NCI-H2196 treated with DMSO at 0.1 percent for 48 hours (cell line): ENCODE results near the gene C11orf91.
"Not testable (repeated sequence)": the region's sequence is repeated elsewhere in the genome, so short reads cannot be mapped to it uniquely, and the experiment has no call there.

Source experiments
- DNase-seq: peaks from one replicate; lab custom pipeline; 2025; ENCODE audit not compliant: unreplicated experiment; lab: John Stamatoyannopoulos, UW

The C11orf91 gene

GRCh38 chr11:33670250-33671011 is 30.2 kb downstream of the C11orf91 start:
- DNase-seq = no peak

GRCh38 chr11:33669598-33670249 is 30.9 kb downstream of the C11orf91 start:
- DNase-seq = no peak

- no peak for DNase-seq
Measured at GRCh38 chr11:33668951-33669596, 31.6 kb downstream of the C11orf91 start.

DNA sequence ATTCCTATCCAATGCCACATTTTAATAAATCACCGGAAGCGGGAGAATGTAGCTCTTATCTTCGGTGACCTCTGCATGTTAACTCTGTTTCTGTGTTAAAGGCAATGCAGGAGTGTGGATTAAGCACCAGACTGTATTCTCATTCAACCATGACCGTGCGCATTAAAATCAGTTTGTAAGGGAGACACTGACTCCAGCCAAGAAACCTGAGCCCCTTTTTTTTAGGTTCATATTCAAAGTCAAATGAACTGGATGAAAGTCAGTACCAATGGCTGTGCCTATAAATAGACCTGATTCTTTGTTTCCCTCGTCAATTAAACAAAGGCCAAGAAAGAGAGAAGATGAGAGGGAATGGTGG is 32.2 kb downstream of the C11orf91 start:
- DNase-seq = peak; percentile 14

- no peak for DNase-seq
Measured at GRCh38 chr11:33667819-33668467, 32.7 kb downstream of the C11orf91 start.

DNA sequence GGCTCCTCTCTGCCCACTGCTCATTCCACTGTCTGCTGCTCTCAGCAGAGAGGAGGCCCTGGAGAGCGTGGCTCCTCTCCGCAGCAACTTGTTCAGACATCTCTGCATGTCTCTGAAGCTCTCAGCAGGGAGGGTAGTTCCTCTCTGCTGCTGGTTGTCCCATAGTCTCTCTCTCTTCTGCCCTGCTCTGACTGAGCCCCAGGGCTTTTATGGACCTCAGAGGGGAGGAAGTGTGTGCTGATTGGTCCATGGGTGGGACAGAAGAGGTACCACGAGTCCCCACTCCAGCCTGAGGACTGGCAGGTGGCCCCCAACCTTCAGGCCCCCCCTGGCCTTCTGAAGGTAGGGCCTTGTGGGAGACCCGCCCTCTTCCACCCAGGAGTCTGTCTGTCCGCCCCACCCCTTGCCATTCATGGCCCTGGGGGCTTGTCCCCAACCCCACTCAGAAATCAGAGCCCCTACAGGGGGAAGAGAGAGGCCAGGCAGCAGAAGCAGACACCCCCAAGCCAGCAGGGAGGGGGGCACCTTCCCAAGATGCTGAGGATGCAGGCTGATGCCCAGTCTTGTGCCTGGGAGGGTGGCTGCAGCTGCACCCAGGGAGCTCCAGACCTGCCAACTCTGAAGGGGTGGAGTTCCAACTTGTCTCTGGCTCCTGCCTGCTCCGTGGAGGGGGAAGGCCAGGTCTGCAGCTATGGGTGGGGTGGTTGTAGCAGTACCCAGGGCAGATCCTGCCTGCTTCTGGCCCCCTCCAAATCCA is 35.1 kb downstream of the C11orf91 start:
- no peak for DNase-seq

DNA sequence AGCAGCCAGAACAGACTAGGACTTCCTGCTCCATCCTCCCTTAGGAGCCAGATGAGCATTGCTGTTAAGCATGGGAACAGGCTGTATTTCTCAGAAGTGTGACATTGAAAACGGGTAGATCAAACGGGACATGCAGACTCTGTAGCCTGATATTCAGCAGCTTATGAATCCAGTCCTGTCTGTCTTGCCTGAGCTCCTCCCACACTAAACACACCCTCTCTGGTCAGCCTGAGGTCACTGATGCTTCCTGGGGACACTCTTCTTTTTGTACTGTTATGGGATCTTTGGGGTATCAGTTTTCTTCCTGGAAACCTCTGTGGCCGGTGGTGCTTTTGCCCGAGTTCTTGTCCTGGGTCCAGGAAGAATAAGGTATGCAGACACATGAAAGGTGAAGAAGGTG is 35.8 kb downstream of the C11orf91 start:
- no peak for DNase-seq

GRCh38 chr11:33664166-33664565 is 36.5 kb downstream of the C11orf91 start:
- no peak for DNase-seq

DNA sequence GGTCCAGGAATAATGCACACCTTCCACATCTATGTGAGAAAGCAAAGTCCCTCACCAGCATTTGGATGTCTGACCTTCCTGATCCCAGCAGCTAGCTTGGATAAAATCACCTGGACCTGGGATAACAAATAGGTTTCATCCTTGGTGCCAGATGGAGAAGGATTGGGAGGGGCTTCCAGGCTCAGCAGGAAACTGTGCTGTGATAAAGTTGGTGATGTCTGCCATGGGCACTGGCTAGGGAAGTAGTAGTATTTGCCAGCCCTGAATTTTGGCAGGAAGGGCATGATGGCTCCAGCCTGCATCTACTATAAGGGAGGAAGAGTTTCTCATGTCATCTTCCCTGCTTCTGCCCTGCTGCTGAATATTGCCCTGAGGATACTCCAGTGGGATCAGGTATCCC is 37.5 kb downstream of the C11orf91 start:
- no peak for DNase-seq

GRCh38 chr11:33661526-33661925 is 39.1 kb downstream of the C11orf91 start:
- not testable (repeated sequence) for DNase-seq

DNA sequence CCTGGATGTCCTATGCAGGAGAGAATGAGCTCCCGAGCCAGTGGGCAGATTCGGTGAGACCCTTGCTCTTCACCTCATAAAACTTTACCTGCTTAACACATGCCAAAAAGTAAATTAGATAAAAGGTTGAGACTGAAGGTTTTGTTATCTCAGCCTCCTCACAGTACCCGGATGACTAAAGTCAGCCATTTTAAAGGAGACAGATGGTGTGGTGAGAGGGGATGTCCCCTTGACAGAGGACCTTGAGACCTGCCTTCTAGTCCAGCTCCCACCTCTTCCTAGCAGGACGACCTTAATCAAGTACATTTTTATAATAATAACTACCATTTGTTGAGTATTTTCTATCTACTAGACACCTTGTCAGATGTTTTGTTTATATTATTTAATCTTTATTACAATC is 39.7 kb downstream of the C11orf91 start:
- no peak for DNase-seq

GRCh38 chr11:33659370-33660139 is 41.1 kb downstream of the C11orf91 start:
- DNase-seq = no peak

DNA sequence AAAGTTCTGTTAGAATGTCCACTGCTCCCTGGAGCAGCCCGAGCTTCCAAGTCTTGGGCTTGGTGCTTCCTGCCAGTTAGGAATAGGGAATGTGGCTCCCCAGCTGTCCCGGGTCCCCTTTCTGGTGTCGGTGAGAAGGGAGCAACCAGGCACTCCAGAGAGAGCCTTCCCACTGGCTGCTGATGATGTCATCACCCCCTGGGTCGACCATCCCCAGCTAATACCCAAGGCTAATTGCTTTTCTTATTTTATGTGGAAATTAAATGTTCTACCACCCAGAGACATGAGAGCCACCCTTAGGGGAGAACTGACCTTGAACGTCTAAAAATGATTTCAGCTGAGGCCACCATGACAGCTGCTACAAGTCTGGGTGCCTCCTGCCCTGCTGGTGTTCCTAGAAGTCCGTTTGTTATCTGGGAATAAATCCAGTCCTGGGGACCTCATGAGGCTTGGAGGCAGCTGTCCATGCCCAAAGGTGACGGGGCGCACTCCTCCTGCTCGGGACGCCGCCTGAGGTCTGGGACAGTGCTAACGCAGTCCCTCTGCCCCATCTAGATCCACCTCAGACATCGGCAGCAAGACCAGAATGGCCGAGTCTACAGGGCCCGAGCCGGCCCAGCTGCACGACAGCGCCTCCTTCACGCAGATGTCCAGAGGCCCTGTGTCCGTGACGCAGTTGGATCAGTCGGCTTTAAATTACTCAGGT is 42.3 kb downstream of the C11orf91 start:
- no peak for DNase-seq

DNA sequence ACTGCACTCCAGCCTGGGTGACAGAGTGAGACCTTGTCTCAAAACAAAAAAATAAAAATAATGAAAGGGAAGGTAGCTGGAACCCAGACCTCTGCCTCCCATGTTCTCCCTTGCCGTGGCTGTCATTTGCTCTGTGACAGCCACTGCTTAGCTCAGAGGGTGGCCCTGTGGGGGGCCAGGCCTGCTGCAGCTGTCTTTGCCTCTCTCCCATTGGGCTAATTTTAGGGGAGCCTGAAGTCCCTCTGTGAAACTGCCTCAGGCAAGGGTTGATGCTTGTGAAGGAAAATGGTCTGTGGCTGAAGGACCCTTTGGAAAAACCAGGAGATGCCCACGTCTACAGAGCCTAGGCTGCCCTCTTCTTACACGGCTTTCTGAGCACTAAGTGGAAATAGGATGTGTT is 42.9 kb downstream of the C11orf91 start:
- no peak for DNase-seq

GRCh38 chr11:33656768-33657167 is 43.9 kb downstream of the C11orf91 start:
- no peak for DNase-seq

GRCh38 chr11:33655842-33656600 is 44.6 kb downstream of the C11orf91 start:
- no peak for DNase-seq

- no peak for DNase-seq
Measured at GRCh38 chr11:33654594-33654993, 46.0 kb downstream of the C11orf91 start.

GRCh38 chr11:33652930-33653329 is 47.7 kb downstream of the C11orf91 start:
- DNase-seq = no peak

DNA sequence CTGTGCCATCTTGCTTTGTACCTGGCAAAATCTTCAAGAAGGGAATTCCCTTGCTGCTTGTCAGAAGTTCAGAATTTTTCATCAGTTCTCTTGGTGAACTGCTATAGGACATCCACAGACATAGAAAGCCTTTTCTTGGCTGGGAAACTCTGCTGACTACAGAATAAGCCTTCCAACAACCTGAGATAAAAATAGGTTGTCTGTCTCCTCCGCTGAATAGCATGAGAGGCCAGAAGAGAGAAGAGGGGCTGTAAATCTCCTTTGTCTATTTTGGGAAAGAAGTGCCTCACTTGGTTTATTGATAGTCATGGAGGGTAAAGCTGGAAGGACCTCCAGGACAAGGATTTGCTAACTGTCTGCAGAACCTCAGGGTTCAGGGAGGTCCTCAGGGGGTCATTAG is 48.2 kb downstream of the C11orf91 start:
- no peak for DNase-seq
